ENCODE measurements around the gene RDM1.

RDM1 gene

DNA sequence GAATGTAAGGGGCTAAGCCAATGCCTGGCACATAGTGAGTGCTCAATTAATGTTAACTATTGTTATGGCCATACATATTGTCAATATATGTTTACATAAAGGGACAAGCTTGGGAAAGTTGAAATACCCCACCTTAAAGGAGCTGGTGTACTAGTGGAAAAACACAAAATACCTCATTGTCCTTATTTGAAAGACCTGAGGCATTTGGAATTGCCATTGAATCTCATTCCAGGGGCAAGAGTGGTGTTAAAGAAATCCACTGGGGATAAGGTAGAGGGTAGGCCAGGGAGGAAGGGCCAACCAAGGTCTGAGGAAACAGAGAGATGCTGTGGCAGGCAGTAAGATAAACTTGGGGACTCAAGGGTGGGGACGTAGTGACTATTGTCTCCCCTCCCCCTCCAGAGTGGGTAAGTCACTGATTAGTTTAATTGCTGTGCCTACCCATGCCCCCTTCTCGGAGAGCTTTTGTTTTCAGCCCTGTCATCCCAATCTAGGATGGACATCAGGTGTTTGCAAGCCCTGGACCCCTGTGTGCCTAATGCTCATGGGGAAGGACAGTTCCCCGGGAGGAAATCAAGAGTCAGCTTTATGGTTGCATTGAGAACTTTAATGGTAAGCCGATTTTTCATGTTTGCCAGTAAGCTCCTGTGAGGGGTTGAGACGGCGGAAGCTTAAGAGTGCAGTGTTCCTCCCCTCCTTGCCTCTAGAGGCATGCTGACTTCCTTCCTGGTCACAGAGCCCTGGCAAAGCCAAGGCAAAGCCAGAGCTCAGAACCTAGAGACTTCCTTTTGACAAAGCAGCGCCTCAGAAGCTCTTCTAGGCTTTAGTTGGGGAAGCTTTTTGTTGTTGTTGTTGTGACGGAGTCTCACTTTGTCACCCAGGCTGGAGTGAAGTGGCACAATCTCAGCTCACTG lies 59.4 kb downstream of the RDM1 start:
- no peak for DNase-seq (ENCODE audit: low read depth)

DNA sequence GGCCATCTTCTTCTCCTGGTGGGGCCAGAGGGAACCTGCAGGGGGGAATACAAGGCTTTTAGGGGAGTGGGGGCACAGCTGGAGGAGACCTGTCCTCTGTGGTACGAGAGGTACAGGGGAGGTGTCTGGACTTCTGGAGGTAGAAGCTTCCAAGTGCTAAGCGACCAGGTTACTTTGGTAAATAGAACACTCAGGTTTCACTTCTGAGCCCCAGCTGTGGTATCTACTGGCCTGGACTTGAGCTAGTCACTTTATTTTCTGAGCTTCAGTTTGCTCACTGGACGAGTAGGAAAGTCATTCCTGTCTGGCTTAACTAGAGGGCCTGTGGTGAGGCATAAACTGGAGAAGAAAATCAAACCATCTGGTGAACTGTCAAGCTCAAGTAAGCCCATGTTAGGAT lies 61.8 kb downstream of the RDM1 start, which contains the start of gene HEATR9:
HEATR9 (minus strand) TSS at position 155 of the 400 bp plus-strand sequence; CDS start at position 6, 149 bp downstream.
- DNase-seq (ENCODE audit: low read depth), result no peak
